HepG2 (cell line): Measurements from ENCODE around the gene HEBP1. TPM values are rescaled to one million over a fixed set of nuclear protein-coding genes. Genes with fewer than 3 reads are reported as not detected.

ENCODE experiments used
- ARID4A ChIP-seq: sonication (generic); formaldehyde crosslinking; IDR thresholded peaks from 2 replicates; pipeline ENCODE4 v1.5.0; 2020; ENCODE audit warnings: mild to moderate bottlenecking, missing genetic modification reagents, borderline replicate concordance
- ASH2L ChIP-seq: fragments of 300-600, 200-600 bp; sonication (generic); IDR thresholded peaks from 2 replicates; pipeline ENCODE4 v1.7.0; 2017; ENCODE audit warnings: low read depth, mild to moderate bottlenecking, moderate library complexity, mixed read lengths, low read length; ENCODE audit not compliant: insufficient read length
- BATF2 ChIP-seq: sonication (generic); formaldehyde crosslinking; IDR thresholded peaks from 2 replicates; pipeline ENCODE4 v1.8.0; 2022; ENCODE audit warnings: mild to moderate bottlenecking, missing genetic modification reagents, moderate library complexity
- CEBPB ChIP-seq: IDR thresholded peaks from 2 replicates; pipeline ENCODE4 v1.6.1; 2011; ENCODE audit warnings: low read depth, low read length, improper control_type of control experiment, borderline replicate concordance
- NCOA5 ChIP-seq: sonication (generic); formaldehyde crosslinking; IDR thresholded peaks from 2 replicates; pipeline ENCODE4 v1.4.0; 2020; ENCODE audit warnings: missing genetic modification reagents
- ONECUT2 ChIP-seq: sonication (generic); formaldehyde crosslinking; IDR thresholded peaks from 2 replicates; pipeline ENCODE4 v1.4.0; 2020; ENCODE audit warnings: missing genetic modification reagents
- REPIN1 ChIP-seq: sonication (generic); formaldehyde crosslinking; IDR thresholded peaks from 2 replicates; pipeline ENCODE4 v1.8.0; 2022; ENCODE audit warnings: missing genetic modification reagents, low read depth, mild to moderate bottlenecking, borderline replicate concordance
- SKIL ChIP-seq: sonication (generic); formaldehyde crosslinking; IDR thresholded peaks from 2 replicates; pipeline ENCODE4 v1.8.0; 2022; ENCODE audit warnings: missing genetic modification reagents, mild to moderate bottlenecking, moderate library complexity, borderline replicate concordance
- SP4 ChIP-seq: sonication (generic); formaldehyde crosslinking; IDR thresholded peaks from 2 replicates; pipeline ENCODE4 v1.8.1; 2023; ENCODE audit warnings: mild to moderate bottlenecking, missing genetic modification reagents
- TAF1 ChIP-seq: sonication (generic); formaldehyde crosslinking; IDR thresholded peaks from 2 replicates; pipeline ENCODE4 v1.4.0; 2020; ENCODE audit warnings: missing genetic modification reagents
- ZNF589 ChIP-seq: sonication (generic); formaldehyde crosslinking; conservative IDR thresholded peaks from 2 replicates; pipeline ENCODE4 v1.8.0; 2022; ENCODE audit warnings: mild to moderate bottlenecking, moderate library complexity, missing genetic modification reagents
- ZNF639 ChIP-seq: conservative IDR thresholded peaks from 2 replicates; pipeline ENCODE4 v1.6.1; 2018; ENCODE audit warnings: missing genetic modification reagents
- ZNF784 ChIP-seq: sonication (generic); formaldehyde crosslinking; IDR thresholded peaks from 2 replicates; pipeline ENCODE4 v1.5.1; 2020; ENCODE audit warnings: missing genetic modification reagents, mild to moderate bottlenecking, borderline replicate concordance
- polyA plus RNA-seq, 8 experiments: library from polyadenylated mRNA; depleted of rRNA in 3 of 8; stranded (reverse) in 7 of 8; unstranded in 1 of 8; fragments of >200 nt; fragmentation: Illumina TruSeq in 4 of 8; extraction: Trizol in 4 of 8; gene quantifications; 2 replicates each; pipeline versions ENCODE4 v1.2.1 to v1.2.3, GENCODE V29; 2011 to 2016; ENCODE audit warnings: low read depth in 4 of 8, missing spikeins in 1 of 8, mixed read lengths in 1 of 8; ENCODE audit not compliant: insufficient read depth in 1 of 8
- total RNA-seq, 5 experiments: library from RNA; depleted of rRNA; stranded (reverse); fragments of >200 nt; fragmentation: Illumina TruSeq; extraction: Trizol; gene quantifications; 2 replicates each; pipeline ENCODE4 v1.2.3, GENCODE V29; 2016; ENCODE audit warnings: low read depth in 1 of 5
- TF ChIP-seq, protein P1 (sequence below): sonication (generic); formaldehyde crosslinking; conservative IDR thresholded peaks from 2 replicates; pipeline ENCODE4 v1.4.0; 2020; ENCODE audit warnings: mild to moderate bottlenecking, missing genetic modification reagents, moderate library complexity

HEBP1 gene
- total and polyA plus RNA-seq, 2 of the 13 experiments (the other 11 are each of a cell fraction or from before 2014, with no cell fraction given), result 7.8 to 9.4 TPM

DNA sequence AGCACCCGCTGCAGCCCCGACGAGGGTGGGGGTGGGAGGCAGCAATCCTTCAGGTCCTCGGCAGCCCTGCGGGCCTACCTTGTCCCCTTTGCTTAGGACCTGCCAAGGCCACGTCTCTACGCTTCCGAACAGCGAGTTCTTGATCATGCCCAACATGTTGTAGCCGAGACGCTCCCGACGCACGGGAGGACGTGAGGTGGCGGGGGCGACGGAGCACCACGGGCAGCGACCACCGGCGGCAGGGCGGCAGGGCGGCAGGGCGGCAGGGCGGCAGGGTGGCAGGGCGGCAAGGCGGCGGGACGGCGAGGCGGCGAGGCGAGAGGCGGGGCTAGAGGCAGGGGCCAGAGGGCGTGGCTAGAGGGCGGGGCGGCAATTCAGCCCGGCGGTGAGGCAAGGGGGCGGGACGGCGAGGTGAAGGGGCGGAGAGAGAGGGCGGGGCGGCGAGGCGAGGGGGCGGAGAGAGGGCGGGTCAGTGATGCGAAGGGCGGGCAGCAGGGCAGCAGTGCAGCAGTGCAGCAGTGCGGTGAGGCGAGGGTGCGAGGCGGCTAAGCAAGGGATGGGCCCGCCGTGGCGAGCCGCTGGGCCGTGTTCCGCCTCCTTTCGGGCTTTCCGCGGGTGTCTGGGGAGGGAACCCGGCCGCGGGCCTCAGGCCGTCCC lies at the start of gene HEBP1 (continued):
- TF ChIP-seq ASH2L (peak; percentile 26), REPIN1 (CRISPR knock-in tag) (peak; percentile 31; the same call in 1 of the 2 replicates), TAF1 (CRISPR knock-in tag) (peak; percentile 86), ZNF639 (CRISPR knock-in tag) (peak; percentile 31; the same call in 1 of the 2 replicates), ONECUT2 (CRISPR knock-in tag) (no peak), ZNF589 (CRISPR knock-in tag) (peak; percentile 67; the same call in 1 of the 2 replicates), BATF2 (0 out of 2 replicates have a peak, but pooled peaks have one; percentile 53), ARID4A (CRISPR knock-in tag) (peak; percentile 50), NCOA5 (CRISPR knock-in tag) (no peak), ZNF784 (CRISPR knock-in tag) (peak; percentile 40; the same call in 1 of the 2 replicates), SKIL (CRISPR knock-in tag) (peak; percentile 23; the same call in 1 of the 2 replicates), SP4 (peak; percentile 72), CEBPB (peak; percentile 25; the same call in 1 of the 2 replicates)
- TF ChIP-seq, protein P1, sequence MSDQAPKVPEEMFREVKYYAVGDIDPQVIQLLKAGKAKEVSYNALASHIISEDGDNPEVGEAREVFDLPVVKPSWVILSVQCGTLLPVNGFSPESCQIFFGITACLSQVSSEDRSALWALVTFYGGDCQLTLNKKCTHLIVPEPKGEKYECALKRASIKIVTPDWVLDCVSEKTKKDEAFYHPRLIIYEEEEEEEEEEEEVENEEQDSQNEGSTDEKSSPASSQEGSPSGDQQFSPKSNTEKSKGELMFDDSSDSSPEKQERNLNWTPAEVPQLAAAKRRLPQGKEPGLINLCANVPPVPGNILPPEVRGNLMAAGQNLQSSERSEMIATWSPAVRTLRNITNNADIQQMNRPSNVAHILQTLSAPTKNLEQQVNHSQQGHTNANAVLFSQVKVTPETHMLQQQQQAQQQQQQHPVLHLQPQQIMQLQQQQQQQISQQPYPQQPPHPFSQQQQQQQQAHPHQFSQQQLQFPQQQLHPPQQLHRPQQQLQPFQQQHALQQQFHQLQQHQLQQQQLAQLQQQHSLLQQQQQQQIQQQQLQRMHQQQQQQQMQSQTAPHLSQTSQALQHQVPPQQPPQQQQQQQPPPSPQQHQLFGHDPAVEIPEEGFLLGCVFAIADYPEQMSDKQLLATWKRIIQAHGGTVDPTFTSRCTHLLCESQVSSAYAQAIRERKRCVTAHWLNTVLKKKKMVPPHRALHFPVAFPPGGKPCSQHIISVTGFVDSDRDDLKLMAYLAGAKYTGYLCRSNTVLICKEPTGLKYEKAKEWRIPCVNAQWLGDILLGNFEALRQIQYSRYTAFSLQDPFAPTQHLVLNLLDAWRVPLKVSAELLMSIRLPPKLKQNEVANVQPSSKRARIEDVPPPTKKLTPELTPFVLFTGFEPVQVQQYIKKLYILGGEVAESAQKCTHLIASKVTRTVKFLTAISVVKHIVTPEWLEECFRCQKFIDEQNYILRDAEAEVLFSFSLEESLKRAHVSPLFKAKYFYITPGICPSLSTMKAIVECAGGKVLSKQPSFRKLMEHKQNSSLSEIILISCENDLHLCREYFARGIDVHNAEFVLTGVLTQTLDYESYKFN (CRISPR knock-in tag), result 0 out of 2 replicates have a peak, but pooled peaks have one; percentile 12
